IMR-90 (cell line): Measurements from ENCODE around the gene SBF1. TPM values are rescaled to one million over a fixed set of nuclear protein-coding genes. Genes with fewer than 3 reads are reported as not detected.

Experiments used
- ATAC-seq: fragments of 200-7000 bp; cut with Tn5 transposase; 2 replicates; pipeline ENCODE4 v1.9.1; 2020; ENCODE audit warnings: low read depth, mild to moderate bottlenecking, moderate library complexity
- BruUV-seq: library from RNA; stranded (reverse); fragments of 400-500 nt; replicated peaks from 2 replicates; lab custom pipeline; 2021; lab: Mats Ljungman, UMichigan
- CTCF ChIA-PET: fragments of 300-600 bp; formaldehyde crosslinking; extraction: SDS; loops from one replicate; lab custom pipeline; 2021; ENCODE audit warnings: antibody characterized with exemption; lab: Yijun Ruan, JAX
- POLR2A ChIA-PET: fragments of 300-600 bp; sonication (Branson Sonifier 250); formaldehyde crosslinking; loops from one replicate; lab custom pipeline; 2022; ENCODE audit warnings: antibody characterized with exemption; ENCODE audit not compliant: unreplicated experiment; lab: Charles Lee
- DNase-seq: peaks from one replicate; pipeline ENCODE4 v3.0.0; 2013
- H2AFZ ChIP-seq: replicated peaks from 2 replicates; pipeline ENCODE3; 2013; ENCODE audit warnings: low read length, mild to moderate bottlenecking; ENCODE audit not compliant: poor library complexity
- H2AK5ac ChIP-seq: 2 replicates; pipeline ENCODE4 v1.6.1; 2013; ENCODE audit warnings: low read depth, low read length, inconsistent platforms
- H2AK9ac ChIP-seq: replicated peaks from 2 replicates; pipeline ENCODE3; 2013; ENCODE audit warnings: mild to moderate bottlenecking, low read depth, low read length, moderate library complexity; ENCODE audit not compliant: poor library complexity
- H2BK120ac ChIP-seq: 2 replicates; pipeline ENCODE4 v1.6.1; 2013; ENCODE audit warnings: low read depth, low read length, inconsistent platforms
- H2BK15ac ChIP-seq: 3 replicates; pipeline ENCODE4 v1.6.1; 2013; ENCODE audit warnings: low read depth, low read length, inconsistent platforms
- H2BK20ac ChIP-seq: 2 replicates; pipeline ENCODE4 v1.6.1; 2013; ENCODE audit warnings: low read depth, mild to moderate bottlenecking, inconsistent platforms, low read length, moderate library complexity
- H2BK5ac ChIP-seq: 2 replicates; pipeline ENCODE4 v1.6.1; 2013; ENCODE audit warnings: mild to moderate bottlenecking, low read depth, low read length, inconsistent platforms; ENCODE audit not compliant: poor library complexity, severe bottlenecking
- H3K14ac ChIP-seq: replicated peaks from 2 replicates; pipeline ENCODE4 v1.6.1; 2013; ENCODE audit warnings: low read depth, low read length, inconsistent platforms
- H3K18ac ChIP-seq: 2 replicates; pipeline ENCODE4 v1.6.1; 2013; ENCODE audit warnings: low read depth, low read length, control low read depth
- H3K23ac ChIP-seq: 2 replicates; pipeline ENCODE4 v1.6.1; 2013; ENCODE audit warnings: low read depth, low read length, inconsistent platforms
- H3K27ac ChIP-seq: 2 replicates; pipeline ENCODE4 v1.5.1; 2013; ENCODE audit warnings: mild to moderate bottlenecking, control low read depth, low read length; ENCODE audit not compliant: insufficient read depth
- H3K27me3 ChIP-seq: 2 replicates; pipeline ENCODE4 v1.6.1; 2013; ENCODE audit warnings: low read length; ENCODE audit not compliant: control insufficient read depth, insufficient read depth
- H3K36me3 ChIP-seq: 2 replicates; pipeline ENCODE4 v1.6.1; 2013; ENCODE audit warnings: low read length, mixed read lengths; ENCODE audit not compliant: control insufficient read depth, insufficient read depth
- H3K4ac ChIP-seq: 2 replicates; pipeline ENCODE4 v1.6.1; 2013; ENCODE audit warnings: low read depth, low read length, inconsistent platforms
- H3K4me1 ChIP-seq: 2 replicates; pipeline ENCODE4 v1.6.1; 2013; ENCODE audit warnings: low read length, mixed read lengths; ENCODE audit not compliant: control insufficient read depth, insufficient read depth
- H3K4me2 ChIP-seq: 2 replicates; pipeline ENCODE4 v1.6.1; 2013; ENCODE audit warnings: low read depth, mild to moderate bottlenecking, control low read depth, low read length, moderate library complexity
- H3K4me3 ChIP-seq: 2 replicates; pipeline ENCODE4 v1.5.1; 2013; ENCODE audit warnings: low read depth, mild to moderate bottlenecking, control low read depth, low read length, moderate library complexity; ENCODE audit not compliant: insufficient read depth
- H3K56ac ChIP-seq: 2 replicates; pipeline ENCODE4 v1.6.1; 2013; ENCODE audit warnings: low read length, inconsistent platforms; ENCODE audit not compliant: insufficient read depth; ENCODE audit errors: extremely low read depth
- H3K79me1 ChIP-seq, 2 experiments: 2 replicates each; pipeline ENCODE4 v1.6.1; 2013; ENCODE audit warnings: low read length in 2 of 2, inconsistent platforms in 1 of 2, low read depth in 1 of 2
- H3K9ac ChIP-seq: 2 replicates; pipeline ENCODE4 v1.6.1; 2013; ENCODE audit warnings: low read depth, low read length, control low read depth
- H3K9me1 ChIP-seq: 2 replicates; pipeline ENCODE4 v1.6.1; 2013; ENCODE audit warnings: low read length, inconsistent platforms; ENCODE audit not compliant: insufficient read depth
- H3K9me3 ChIP-seq: 2 replicates; pipeline ENCODE4 v1.6.1; 2013; ENCODE audit warnings: low read length; ENCODE audit not compliant: control insufficient read depth, insufficient read depth
- H4K20me1 ChIP-seq: 2 replicates; pipeline ENCODE4 v1.6.1; 2013; ENCODE audit warnings: low read length, inconsistent platforms; ENCODE audit not compliant: insufficient read depth
- H4K5ac ChIP-seq: 2 replicates; pipeline ENCODE4 v1.6.1; 2013; ENCODE audit warnings: mild to moderate bottlenecking, low read depth, low read length, control low read depth
- H4K8ac ChIP-seq, 2 experiments: 2 replicates each; pipeline ENCODE4 v1.6.1; 2013; ENCODE audit warnings: low read depth in 2 of 2, low read length in 2 of 2, control low read depth in 1 of 2, inconsistent platforms in 1 of 2
- H4K91ac ChIP-seq: 2 replicates; pipeline ENCODE4 v1.6.1; 2013; ENCODE audit warnings: low read depth, low read length, inconsistent platforms; ENCODE audit not compliant: insufficient read depth
- BHLHE40 ChIP-seq: fragments of 150-350 bp; IDR thresholded peaks from 2 replicates; pipeline ENCODE4 v1.6.1; 2016; ENCODE audit warnings: mild to moderate bottlenecking, low read depth, low read length
- FOS ChIP-seq: fragments of 150-350 bp; IDR thresholded peaks from 2 replicates; pipeline ENCODE4 v1.6.1; 2016; ENCODE audit warnings: low read depth, low read length
- MAFK ChIP-seq: IDR thresholded peaks from 2 replicates; pipeline ENCODE4 v1.6.1; 2012; ENCODE audit warnings: low read depth, low read length, improper control_type of control experiment
- MXI1 ChIP-seq: IDR thresholded peaks from 2 replicates; pipeline ENCODE4 v1.6.1; 2012; ENCODE audit warnings: low read depth, mild to moderate bottlenecking, low read length, moderate library complexity, borderline replicate concordance
- NFE2L2 ChIP-seq: fragments of 150-350 bp; IDR thresholded peaks from 2 replicates; pipeline ENCODE4 v1.6.1; 2016; ENCODE audit warnings: low read depth, mild to moderate bottlenecking, low read length
- RFX5 ChIP-seq: IDR thresholded peaks from 2 replicates; pipeline ENCODE4 v1.8.0; 2012; ENCODE audit warnings: low read depth, mild to moderate bottlenecking, low read length, moderate library complexity
- WGBS, 2 experiments: methylation state at CpG; one replicate each; pipeline versions ENCODE4 v1.1.5 to v1.1.7; 2013; ENCODE audit warnings: missing lambda C conversion rate in 2 of 2; ENCODE audit not compliant: insufficient read length in 1 of 2; ENCODE audit errors: extremely low coverage in 2 of 2; 5-methylcytosine and 5-hydroxymethylcytosine counted together
- dilution Hi-C: fragments of 300-500 bp; cut with HindIII; formaldehyde crosslinking; loops from one replicate; pipeline ENCODE4 v1.14.3; 2018; ENCODE audit warnings: low sequenced_read_pairs; ENCODE audit not compliant: unreplicated experiment
- in situ Hi-C: fragments of 300-500 bp; cut with MboI; formaldehyde crosslinking; loops from 3 replicates; pipeline ENCODE4 v1.14.3; 2019; ENCODE audit warnings: low sequenced_read_pairs, inconsistent platforms, mixed read lengths
- intact Hi-C: fragments of 100-400 bp; cut with micrococcal nuclease; formaldehyde crosslinking; loops from 2 replicates; pipeline ENCODE4 v1.10.0; 2022
- polyA plus RNA-seq, 3 experiments: library from polyadenylated mRNA; depleted of rRNA; stranded (reverse); fragments of >200 nt; gene quantifications; 2 replicates each; pipeline ENCODE4 v1.2.3, GENCODE V29; 2012; ENCODE audit warnings: low replicate concordance in 1 of 3
- total RNA-seq: library from RNA; depleted of rRNA; stranded (reverse); fragments of >200 nt; gene quantifications from 2 replicates; pipeline ENCODE4 v1.2.3, GENCODE V29; 2012

The SBF1 gene
- total and polyA plus RNA-seq, 2 of the 4 experiments (the other 2 are of a cell fraction): 21.5 to 33.2 TPM

- Histone ChIP-seq H3K9me1 (no peaks in the 10 kb centered on the region), H3K27me3 (no peaks in the 10 kb centered on the region), H3K79me1 (peaks cover 8 to 45% of the 10 kb centered on the region in 2 experiments), H4K5ac (no peak overlapping the region), H4K91ac (no peak overlapping the region), H3K4me2 (no peak overlapping the region), H3K18ac (no peak overlapping the region), H2BK15ac (no peak overlapping the region), H3K27ac (no peak overlapping the region), H3K4ac (no peak overlapping the region), H2BK5ac (no peak overlapping the region), H2AFZ (no peak overlapping the region), H3K36me3 (peaks cover 28% of the 10 kb centered on the region), H3K4me3 (no peak overlapping the region), H4K20me1 (no peaks in the 10 kb centered on the region; the same call in 1 of the 2 replicates), H2AK9ac (no peak overlapping the region), H2BK120ac (no peak overlapping the region), H3K9me3 (no peaks in the 10 kb centered on the region), H3K4me1 (peaks cover 4% of the 10 kb centered on the region), H2AK5ac (no peak overlapping the region), H3K14ac (no peak overlapping the region), H3K23ac (no peak overlapping the region), H2BK20ac (no peak overlapping the region), H3K56ac (no peak overlapping the region), H4K8ac (no peak overlapping the region), H3K9ac (no peak overlapping the region)
- no TSS peak for BruUV-seq
- ChIA-PET CTCF (no interaction called here), POLR2A (no interaction called here)
- dilution Hi-C loops: no loop called here
- intact Hi-C loops: no loop called here
- in situ Hi-C loops: no loop called here
- TF ChIP-seq BHLHE40: no peak
- TF ChIP-seq RFX5: no peak
- no peak for TF ChIP-seq FOS
- TF ChIP-seq MAFK: no peak
- TF ChIP-seq MXI1: no peak
- TF ChIP-seq NFE2L2: no peak
- DNase-seq: no peak
- ATAC-seq: no peak
- WGBS, 2 experiments: 97% methylated on average over 15 of the region's 44 CpGs; no CpG with 5 or more reads in 1 of the 2 experiments
These were observed 29.8 kb upstream of the SBF1 start for GRCh38 chr22:50504369-50505211.
